Upper lobe of left lung (tissue), 6 donors: ENCODE data around the gene CAMK1D. TPM values are rescaled to one million over a fixed set of nuclear protein-coding genes. Genes with fewer than 3 reads are reported as not detected.
A peak's percentile ranks its signal among the peaks of the same experiment; 100 is the strongest.

Experiments
- ATAC-seq, 2 donors: fragments of 200-7000 bp; cut with Tn5 transposase; one replicate each; pipeline ENCODE4 v1.9.1; 2022; ENCODE audit warnings: mild to moderate bottlenecking in 2 of 2, moderate library complexity in 2 of 2; ENCODE audit not compliant: low FRiP score in 2 of 2
- DNase-seq, 2 donors: peaks; one replicate each; pipeline ENCODE4 v3.0.0-alpha.2; 2019 to 2020
- H3K27ac ChIP-seq, 4 donors: fragments of 200-600 bp; sonication (generic); one replicate each; pipeline ENCODE4 v1.5.1; 2016 to 2019
- H3K27me3 ChIP-seq, 4 donors: fragments of 200-600 bp; sonication (generic); one replicate each; pipeline ENCODE4 v1.5.1; 2017 to 2019
- H3K36me3 ChIP-seq, 4 donors: fragments of 200-600 bp; sonication (generic); one replicate each; pipeline ENCODE4 v1.5.1; 2016 to 2019
- H3K4me1 ChIP-seq, 4 donors: fragments of 200-600 bp; sonication (generic); one replicate each; pipeline ENCODE4 v1.5.1; 2018 to 2019
- H3K4me3 ChIP-seq, 4 donors: fragments of 200-600 bp; sonication (generic); one replicate each; pipeline ENCODE4 v1.5.1; 2017 to 2019; ENCODE audit warnings: mild to moderate bottlenecking in 2 of 4, moderate library complexity in 1 of 4
- H3K9me3 ChIP-seq, 4 donors: fragments of 200-600 bp; sonication (generic); one replicate each; pipeline ENCODE4 v1.5.1; 2018 to 2019
- EP300 ChIP-seq, 4 donors: sonication (generic); formaldehyde crosslinking; IDR thresholded peaks; one replicate each; pipeline ENCODE4 v1.5.1; 2017; ENCODE audit warnings: antibody characterized with exemption in 4 of 4, control low read depth in 2 of 4
- POLR2A ChIP-seq, 4 donors: fragments of 450-650 bp; IDR thresholded peaks; one replicate each; pipeline ENCODE4 v1.5.1; 2016 to 2017; ENCODE audit warnings: antibody characterized with exemption in 4 of 4, mild to moderate bottlenecking in 2 of 4
- POLR2AphosphoS5 ChIP-seq, 2 donors: sonication (generic); formaldehyde crosslinking; IDR thresholded peaks; one replicate each; pipeline ENCODE4 v1.5.1; 2017; ENCODE audit warnings: antibody characterized with exemption in 2 of 2
- WGBS, 2 donors: methylation state at CpG; one replicate each; pipeline ENCODE4 v1.1.5; 2017 to 2018; 5-methylcytosine and 5-hydroxymethylcytosine counted together
- total RNA-seq, 6 donors: library from RNA; depleted of rRNA in 4 of 6; stranded (reverse); fragments of >200 nt in 4 of 6; gene quantifications; one replicate each; pipeline versions ENCODE4 v1.1.0 to v1.2.1, GENCODE V29; 2016 to 2021
- TF ChIP-seq, protein P1 (sequence below), 6 experiments: fragments of 450-650 bp in 4 of 6; fragments of 200-600 bp in 2 of 6; sonication (generic) in 2 of 6; IDR thresholded peaks; one replicate each; pipeline ENCODE4 v1.5.1; 2016 to 2019; ENCODE audit warnings: antibody characterized with exemption in 6 of 6
- donor health status: DM: no; HTN: no; CAD: no; lungs with moderate emphysema.
- donor health status: DM: no; HTN: yes; CAD: no; lungs with severe emphysema.

The CAMK1D gene
- total RNA-seq, 6 donors from 2014 or later = 6.2 to 29.2 (median 19.0) TPM

DNA sequence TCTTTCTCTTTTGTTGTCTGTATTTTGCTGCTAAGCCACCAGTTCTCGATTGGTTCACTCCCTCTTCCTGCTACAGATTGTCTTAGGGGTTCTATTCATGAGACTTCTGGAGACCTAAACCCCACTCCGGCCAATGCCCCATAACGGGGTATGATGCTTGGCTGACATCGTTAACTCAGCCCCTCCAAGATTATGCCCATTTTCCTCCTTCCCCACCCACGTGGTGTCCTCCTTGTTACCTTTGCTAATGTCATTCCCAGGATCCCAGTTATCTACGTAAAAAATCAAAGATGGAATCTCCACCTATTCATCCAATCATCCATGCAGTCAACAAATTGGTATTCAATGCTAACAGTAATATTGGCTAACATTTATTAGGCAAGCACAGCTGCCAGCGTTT lies 228.3 kb downstream of the CAMK1D start:
- 95 to 97% methylated on average over 7 of the region's 7 CpGs for WGBS, 2 donors

DNA sequence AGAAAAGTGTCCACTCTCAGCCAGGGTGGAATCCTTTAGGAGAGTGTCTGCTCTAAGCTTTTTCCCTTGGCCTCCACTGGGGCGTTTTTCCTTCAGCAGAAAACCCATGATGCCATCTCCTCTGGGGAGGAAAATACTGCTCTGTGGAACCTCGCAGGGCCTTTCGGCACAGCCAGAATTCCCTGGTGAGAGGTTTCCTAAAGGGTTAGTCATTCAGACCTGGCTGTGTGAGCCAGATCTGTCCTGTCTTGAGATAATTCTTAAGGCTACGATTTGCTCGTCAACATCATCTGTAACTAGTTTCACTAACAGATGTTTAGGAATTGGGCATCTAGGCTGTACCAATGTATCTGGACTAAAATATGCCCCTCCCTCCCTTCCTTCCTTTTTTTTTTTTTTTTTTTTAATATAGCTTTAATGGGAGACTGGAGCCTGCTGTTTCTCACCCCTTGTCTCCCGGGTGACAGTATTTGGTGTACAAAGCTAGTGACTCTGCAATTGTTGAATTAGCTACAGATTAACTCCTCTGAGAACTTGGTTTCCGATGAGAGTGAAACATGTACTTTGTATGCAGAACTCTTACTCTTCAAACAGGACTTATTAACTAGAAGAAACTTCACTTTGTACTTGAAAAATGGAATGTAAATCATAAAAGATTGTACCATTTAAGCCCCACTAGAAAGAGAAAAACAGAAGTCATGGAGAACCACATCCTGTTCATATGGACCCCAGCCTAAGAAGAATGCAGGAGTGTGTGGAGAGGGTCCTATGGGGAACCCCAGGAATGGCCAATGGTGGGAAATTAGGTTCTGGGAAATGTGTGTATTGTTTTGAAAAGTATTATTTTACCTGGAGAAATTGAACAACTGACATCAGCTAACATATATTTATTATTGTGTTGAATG lies 230.9 kb downstream of the CAMK1D start:
- peaks cover 0 to 6% (median 1%) of the 10 kb centered on the region in 4 donors for H3K9me3 ChIP-seq
- no peak overlapping the region for H3K27ac ChIP-seq
- no peaks in the 10 kb centered on the region for H3K4me1 ChIP-seq
- no peaks in the 10 kb centered on the region for H3K27me3 ChIP-seq
- no peak overlapping the region for H3K4me3 ChIP-seq
- WGBS, 2 donors = 50 to 58% methylated on average over 7 of the region's 7 CpGs
- peak; percentile 66 to 69 for ATAC-seq
- DNase-seq = no peak
- H3K36me3 ChIP-seq = no peaks in the 10 kb centered on the region
- TF ChIP-seq EP300 (IDR thresholded peaks at IDR 0.05) = no peak
- TF ChIP-seq, protein P1, sequence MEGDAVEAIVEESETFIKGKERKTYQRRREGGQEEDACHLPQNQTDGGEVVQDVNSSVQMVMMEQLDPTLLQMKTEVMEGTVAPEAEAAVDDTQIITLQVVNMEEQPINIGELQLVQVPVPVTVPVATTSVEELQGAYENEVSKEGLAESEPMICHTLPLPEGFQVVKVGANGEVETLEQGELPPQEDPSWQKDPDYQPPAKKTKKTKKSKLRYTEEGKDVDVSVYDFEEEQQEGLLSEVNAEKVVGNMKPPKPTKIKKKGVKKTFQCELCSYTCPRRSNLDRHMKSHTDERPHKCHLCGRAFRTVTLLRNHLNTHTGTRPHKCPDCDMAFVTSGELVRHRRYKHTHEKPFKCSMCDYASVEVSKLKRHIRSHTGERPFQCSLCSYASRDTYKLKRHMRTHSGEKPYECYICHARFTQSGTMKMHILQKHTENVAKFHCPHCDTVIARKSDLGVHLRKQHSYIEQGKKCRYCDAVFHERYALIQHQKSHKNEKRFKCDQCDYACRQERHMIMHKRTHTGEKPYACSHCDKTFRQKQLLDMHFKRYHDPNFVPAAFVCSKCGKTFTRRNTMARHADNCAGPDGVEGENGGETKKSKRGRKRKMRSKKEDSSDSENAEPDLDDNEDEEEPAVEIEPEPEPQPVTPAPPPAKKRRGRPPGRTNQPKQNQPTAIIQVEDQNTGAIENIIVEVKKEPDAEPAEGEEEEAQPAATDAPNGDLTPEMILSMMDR (IDR thresholded peaks at IDR 0.05) = no peak
- no peak for TF ChIP-seq POLR2A (IDR thresholded peaks at IDR 0.05)
- no peak for TF ChIP-seq POLR2AphosphoS5 (IDR thresholded peaks at IDR 0.05)

More for the DNA sequence above, 228.3 kb downstream of the CAMK1D start:
- DNase-seq (no peak), ATAC-seq (no peak)
- H3K4me3 ChIP-seq = no peak overlapping the region
- TF ChIP-seq POLR2A (IDR thresholded peaks at IDR 0.05) (no peak), EP300 (IDR thresholded peaks at IDR 0.05) (no peak), POLR2AphosphoS5 (IDR thresholded peaks at IDR 0.05) (no peak)
- TF ChIP-seq, protein P1 (IDR thresholded peaks at IDR 0.05) = no peak
- H3K9me3 ChIP-seq = peaks cover 0 to 6% (median 1%) of the 10 kb centered on the region in 4 donors
- no peak overlapping the region for H3K27ac ChIP-seq
- no peaks in the 10 kb centered on the region for H3K36me3 ChIP-seq
- H3K4me1 ChIP-seq = no peaks in the 10 kb centered on the region
- H3K27me3 ChIP-seq = no peaks in the 10 kb centered on the region

DNA sequence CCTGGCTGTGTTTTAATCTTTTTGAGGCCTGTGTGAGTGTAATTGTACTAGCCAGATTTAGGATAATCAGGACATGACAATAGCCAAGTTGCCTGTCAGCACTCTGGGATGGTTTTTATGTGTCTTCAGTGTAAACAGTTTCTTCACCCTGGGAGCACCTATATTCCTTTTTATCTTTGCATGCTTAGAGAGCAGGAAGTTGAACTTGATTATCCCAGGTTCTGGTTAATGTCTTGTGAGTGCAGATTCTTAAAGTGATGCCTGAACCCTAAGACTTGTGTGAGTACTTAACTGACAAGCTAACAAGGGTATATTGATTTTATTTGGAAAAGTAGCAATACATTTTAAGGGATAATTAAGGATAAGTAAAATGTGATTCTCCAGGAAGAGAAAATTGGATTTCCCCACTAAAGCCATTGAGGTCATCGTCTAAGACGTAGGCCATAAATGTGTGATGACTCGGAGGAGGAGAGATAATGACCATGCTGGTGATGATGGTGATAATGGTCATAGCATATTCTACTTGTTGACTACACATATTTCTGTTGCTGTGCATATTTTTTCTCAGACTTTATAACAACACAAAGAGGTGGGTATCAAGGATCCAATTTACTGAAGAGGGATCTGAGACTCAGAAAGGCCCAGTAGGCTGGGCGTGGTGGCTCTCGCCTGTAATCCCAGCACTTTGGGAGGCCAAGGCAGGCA lies 234.7 kb downstream of the CAMK1D start:
- WGBS, 2 donors = 95% methylated on average over 5 of the region's 5 CpGs
- DNase-seq (no peak), ATAC-seq (no peak)
- Histone ChIP-seq H3K4me1 (peaks cover 0 to 7% (median 3%) of the 10 kb centered on the region in 4 donors), H3K27me3 (no peaks in the 10 kb centered on the region), H3K9me3 (no peaks in the 10 kb centered on the region), H3K36me3 (no peaks in the 10 kb centered on the region), H3K4me3 (no peak overlapping the region), H3K27ac (no peak overlapping the region)
- TF ChIP-seq POLR2A (IDR thresholded peaks at IDR 0.05) (no peak), POLR2AphosphoS5 (IDR thresholded peaks at IDR 0.05) (no peak), EP300 (IDR thresholded peaks at IDR 0.05) (no peak)
- TF ChIP-seq, protein P1 (IDR thresholded peaks at IDR 0.05) = no peak

DNA sequence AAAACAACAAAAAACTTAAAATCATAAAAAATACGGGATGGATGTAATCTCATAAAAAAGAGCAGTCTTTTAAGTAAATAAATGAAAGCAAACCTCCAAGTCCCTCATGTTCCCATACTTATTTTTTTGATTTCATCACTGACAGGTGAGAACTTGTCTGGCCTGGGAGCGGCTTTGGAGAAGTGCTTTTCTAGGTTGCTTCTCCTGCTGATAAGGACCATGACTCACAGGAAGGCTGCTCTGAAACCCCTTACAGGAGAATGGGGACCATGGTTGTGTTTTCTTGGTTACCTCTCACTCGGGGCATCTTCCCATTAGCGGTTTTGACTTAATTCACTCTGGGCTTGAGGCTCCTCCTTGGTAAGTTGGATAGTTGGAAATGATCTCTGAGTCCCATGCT lies 237.4 kb downstream of the CAMK1D start:
- no peak for TF ChIP-seq POLR2A (IDR thresholded peaks at IDR 0.05)
- no peak for TF ChIP-seq POLR2AphosphoS5 (IDR thresholded peaks at IDR 0.05)
- TF ChIP-seq EP300 (IDR thresholded peaks at IDR 0.05) = no peak
- Histone ChIP-seq H3K4me1 (peaks cover 0 to 7% (median 3%) of the 10 kb centered on the region in 4 donors), H3K9me3 (no peaks in the 10 kb centered on the region), H3K36me3 (no peaks in the 10 kb centered on the region), H3K4me3 (no peak overlapping the region), H3K27me3 (no peaks in the 10 kb centered on the region), H3K27ac (no peak overlapping the region)
- 76 to 82% methylated on average over 4 of the region's 4 CpGs for WGBS, 2 donors
- DNase-seq = no peak
- ATAC-seq = no peak

DNA sequence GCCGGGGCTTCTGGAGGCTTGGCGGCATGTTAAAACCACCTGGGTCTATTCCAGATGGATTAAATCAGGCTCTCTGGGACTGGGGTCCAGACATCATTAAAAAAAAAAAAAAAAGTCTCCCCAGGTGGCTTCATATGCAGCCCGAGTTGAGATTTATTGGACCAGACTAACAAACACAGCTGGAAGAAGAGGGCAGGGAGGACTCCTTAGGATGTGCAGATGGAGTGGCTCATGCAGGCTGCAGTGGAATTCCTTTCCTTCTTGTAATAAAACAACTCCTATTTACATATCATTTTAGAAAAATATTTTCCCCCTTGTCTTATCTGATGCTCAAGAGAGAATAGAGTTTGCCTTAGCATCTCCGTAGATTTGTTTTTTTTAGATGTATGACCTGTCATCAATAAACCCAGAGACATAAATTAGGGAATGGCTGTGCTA lies 238.1 kb downstream of the CAMK1D start:
- Histone ChIP-seq H3K9me3 (no peaks in the 10 kb centered on the region), H3K27me3 (no peaks in the 10 kb centered on the region), H3K4me1 (peaks cover 0 to 7% (median 3%) of the 10 kb centered on the region in 4 donors), H3K36me3 (no peaks in the 10 kb centered on the region), H3K4me3 (no peak overlapping the region), H3K27ac (no peak overlapping the region)
- DNase-seq (no peak), ATAC-seq (peak in 1 of 2 donors; percentile 31)
- TF ChIP-seq POLR2AphosphoS5 (IDR thresholded peaks at IDR 0.05) (no peak), POLR2A (IDR thresholded peaks at IDR 0.05) (no peak), EP300 (IDR thresholded peaks at IDR 0.05) (no peak)
- TF ChIP-seq, protein P1 (IDR thresholded peaks at IDR 0.05) = no peak
- WGBS, 2 donors = 73 to 74% methylated on average over 4 of the region's 4 CpGs
